GM23338 (cell line): ENCODE results near the gene ZNF536. TPM values are rescaled to one million over a fixed set of nuclear protein-coding genes. Genes with fewer than 3 reads are reported as not detected.

ENCODE experiments used
- ATAC-seq: fragments of 200-7000 bp; cut with Tn5 transposase; 3 replicates; pipeline ENCODE4 v1.9.1; 2020
- DNase-seq: peaks from one replicate; pipeline ENCODE4 v3.0.0-alpha.2; 2015; ENCODE audit warnings: low spot score
- H2AFZ ChIP-seq: fragments of 200-600 bp; sonication (generic); 2 replicates; pipeline ENCODE4 v1.8.0; 2016; ENCODE audit warnings: antibody characterized with exemption, mild to moderate bottlenecking, moderate library complexity
- H3F3A ChIP-seq: fragments of 200-600 bp; sonication (generic); replicated peaks from 2 replicates; pipeline ENCODE4 v1.8.0; 2017; ENCODE audit warnings: antibody characterized with exemption, mixed run types, low read depth
- H3K27ac ChIP-seq: fragments of 200-600 bp; sonication (generic); 2 replicates; pipeline ENCODE4 v1.6.1; 2016; ENCODE audit warnings: low read depth
- H3K27me3 ChIP-seq: fragments of 200-600 bp; sonication (generic); 2 replicates; pipeline ENCODE4 v1.8.0; 2016; ENCODE audit warnings: mild to moderate bottlenecking, mixed run types, moderate library complexity; ENCODE audit not compliant: insufficient read depth
- H3K36me3 ChIP-seq: fragments of 200-600 bp; sonication (generic); 2 replicates; pipeline ENCODE4 v1.8.0; 2016; ENCODE audit warnings: mild to moderate bottlenecking; ENCODE audit not compliant: insufficient read depth
- H3K4me1 ChIP-seq: fragments of 200-600 bp; sonication (generic); 2 replicates; pipeline ENCODE4 v1.8.0; 2016; ENCODE audit warnings: mild to moderate bottlenecking, moderate library complexity; ENCODE audit not compliant: insufficient read depth
- H3K4me2 ChIP-seq: fragments of 200-600 bp; sonication (generic); 2 replicates; pipeline ENCODE4 v1.7.1; 2017; ENCODE audit warnings: mixed run types
- H3K4me3 ChIP-seq: fragments of 200-600 bp; sonication (generic); 2 replicates; pipeline ENCODE4 v1.6.1; 2016; ENCODE audit warnings: mixed run types
- H3K79me2 ChIP-seq: fragments of 200-600 bp; sonication (generic); replicated peaks from 2 replicates; pipeline ENCODE4 v1.8.0; 2017; ENCODE audit warnings: mild to moderate bottlenecking; ENCODE audit not compliant: insufficient read depth
- H3K9me2 ChIP-seq: fragments of 200-600 bp; sonication (generic); 2 replicates; pipeline ENCODE4 v1.8.0; 2017; ENCODE audit not compliant: insufficient read depth
- H4K20me1 ChIP-seq: fragments of 200-600 bp; sonication (generic); replicated peaks from 2 replicates; pipeline ENCODE4 v1.8.0; 2017; ENCODE audit warnings: mild to moderate bottlenecking; ENCODE audit not compliant: insufficient read depth
- H3K27ac Mint-ChIP-seq: 2 replicates; pipeline ENCODE4 v1.8.0; 2020; ENCODE audit warnings: inconsistent platforms, mild to moderate bottlenecking, moderate library complexity, mixed read lengths
- H3K27me3 Mint-ChIP-seq: 3 replicates; pipeline ENCODE4 v1.8.0; 2022; ENCODE audit warnings: low read depth, mild to moderate bottlenecking, moderate library complexity, mixed read lengths, inconsistent platforms; ENCODE audit not compliant: insufficient read depth, poor library complexity
- H3K36me3 Mint-ChIP-seq: 3 replicates; pipeline ENCODE4 v1.8.0; 2021; ENCODE audit warnings: low read depth, mild to moderate bottlenecking, inconsistent platforms, moderate library complexity, mixed read lengths
- H3K4me1 Mint-ChIP-seq: 3 replicates; pipeline ENCODE4 v1.8.0; 2020; ENCODE audit warnings: mild to moderate bottlenecking, inconsistent platforms, mixed read lengths
- H3K4me3 Mint-ChIP-seq: 3 replicates; pipeline ENCODE4 v1.8.0; 2021; ENCODE audit warnings: moderate library complexity, mild to moderate bottlenecking, inconsistent platforms, mixed read lengths
- H3K9me3 Mint-ChIP-seq: 3 replicates; pipeline ENCODE4 v1.8.0; 2020; ENCODE audit warnings: moderate library complexity, mild to moderate bottlenecking, inconsistent platforms, mixed read lengths
- CREB1 ChIP-seq: fragments of 250-450 bp; sonication (Bioruptor Pico); IDR thresholded peaks from 2 replicates; pipeline ENCODE4 v1.5.0; 2020; ENCODE audit warnings: low read depth, mild to moderate bottlenecking, moderate library complexity
- CTCF ChIP-seq, 2 experiments: fragments of 200-600 bp in 1 of 2; sonication (generic) in 1 of 2; conservative IDR thresholded peaks; 2 replicates each; pipeline versions ENCODE4 v1.5.1 to v1.6.1; 2016 to 2017; ENCODE audit warnings: antibody characterized with exemption in 2 of 2, low read depth in 2 of 2, mild to moderate bottlenecking in 2 of 2, moderate library complexity in 1 of 2
- ETS1 ChIP-seq: IDR thresholded peaks from 2 replicates; pipeline ENCODE4 v1.6.1; 2016; ENCODE audit warnings: antibody characterized with exemption
- EZH2 ChIP-seq: fragments of 200-600 bp; sonication (generic); IDR thresholded peaks from one replicate; pipeline ENCODE4 v1.8.0; 2017; ENCODE audit warnings: antibody characterized with exemption, mild to moderate bottlenecking, low read depth; ENCODE audit not compliant: unreplicated experiment
- JUNB ChIP-seq: IDR thresholded peaks from one replicate; pipeline ENCODE4 v1.6.1; 2016; ENCODE audit warnings: antibody characterized with exemption; ENCODE audit not compliant: unreplicated experiment
- REST ChIP-seq: IDR thresholded peaks from one replicate; pipeline ENCODE4 v1.6.1; 2018; ENCODE audit warnings: antibody characterized with exemption; ENCODE audit not compliant: unreplicated experiment
- STAT1 ChIP-seq: IDR thresholded peaks from one replicate; pipeline ENCODE4 v1.6.1; 2016; ENCODE audit warnings: antibody characterized with exemption; ENCODE audit not compliant: unreplicated experiment
- ZNF331 ChIP-seq: fragments of 250-450 bp; sonication (Bioruptor Pico); IDR thresholded peaks from 2 replicates; pipeline ENCODE4 v1.5.0; 2020; ENCODE audit warnings: low read depth, mild to moderate bottlenecking, moderate library complexity
- ZNF462 ChIP-seq: fragments of 250-450 bp; sonication (Bioruptor Pico); IDR thresholded peaks from 2 replicates; pipeline ENCODE4 v1.5.0; 2020; ENCODE audit warnings: mild to moderate bottlenecking, moderate library complexity
- polyA plus RNA-seq: library from polyadenylated mRNA; unstranded; fragments of >200 nt; fragmentation: Nextera tagmentation; extraction: Ambion mirVana; gene quantifications from 2 replicates; pipeline ENCODE4 v1.2.1, GENCODE V29; 2016
- total RNA-seq: library from RNA; depleted of rRNA; stranded (reverse); fragments of >200 nt; shearing (Covaris generic); gene quantifications from 2 replicates; pipeline ENCODE4 v1.2.3, GENCODE V29; 2014

Gene ZNF536
- total and polyA plus RNA-seq, 2 experiments from 2014 or later, result 0.07 TPM; not detected in 1

GRCh38 chr19:30455881-30456280 lies 83.7 kb downstream of the ZNF536 start:
- H3K9me2 ChIP-seq, result no peaks in the 10 kb centered on the region; the same call in 1 of the 2 replicates
- no peaks in the 10 kb centered on the region for H4K20me1 ChIP-seq
- no peak overlapping the region for H3K27ac ChIP-seq
- no peaks in the 10 kb centered on the region for H3K36me3 ChIP-seq
- no peaks in the 10 kb centered on the region for H3F3A ChIP-seq
- no peak overlapping the region for H3K4me2 ChIP-seq
- H3K27me3 Mint-ChIP-seq, result peaks cover 15% of the 10 kb centered on the region
- no peak overlapping the region for H3K4me3 ChIP-seq
- H3K79me2 ChIP-seq, result no peaks in the 10 kb centered on the region
- H3K36me3 Mint-ChIP-seq, result no peaks in the 10 kb centered on the region
- H3K4me1 Mint-ChIP-seq, result peaks cover 12% of the 10 kb centered on the region
- H3K27ac Mint-ChIP-seq, result no peak overlapping the region
- H2AFZ ChIP-seq, result no peak overlapping the region
- TF ChIP-seq CTCF (conservative IDR thresholded peaks at IDR 0.05; ENCODE audit: low read depth in 2 of 2), result no peak
- no peak for TF ChIP-seq CREB1 (CRISPR knock-in tag)
- no peaks in the 10 kb centered on the region; the same call in 2 of the 3 replicates for H3K9me3 Mint-ChIP-seq
- DNase-seq, result no peak
- no peak for ATAC-seq
- no peak overlapping the region for H3K4me3 Mint-ChIP-seq
- H3K27me3 ChIP-seq, result no peaks in the 10 kb centered on the region
- H3K4me1 ChIP-seq, result no peaks in the 10 kb centered on the region

- H2AFZ ChIP-seq, result no peak overlapping the region
- H4K20me1 ChIP-seq, result no peaks in the 10 kb centered on the region
- Mint-ChIP-seq H3K4me3 (no peak overlapping the region), H3K27ac (no peak overlapping the region), H3K9me3 (no peaks in the 10 kb centered on the region; the same call in 2 of the 3 replicates), H3K27me3 (peaks cover 15% of the 10 kb centered on the region), H3K4me1 (peaks cover 3% of the 10 kb centered on the region; the same call in 2 of the 3 replicates), H3K36me3 (no peaks in the 10 kb centered on the region)
- DNase-seq, result no peak
- H3K79me2 ChIP-seq, result no peaks in the 10 kb centered on the region
- no peak overlapping the region for H3K4me2 ChIP-seq
- no peak overlapping the region for H3K27ac ChIP-seq
- no peaks in the 10 kb centered on the region for H3K36me3 ChIP-seq
- no peaks in the 10 kb centered on the region for H3F3A ChIP-seq
- ATAC-seq, result no peak
- no peak overlapping the region for H3K4me3 ChIP-seq
- no peaks in the 10 kb centered on the region for H3K4me1 ChIP-seq
- H3K27me3 ChIP-seq, result no peaks in the 10 kb centered on the region
- no peaks in the 10 kb centered on the region; the same call in 1 of the 2 replicates for H3K9me2 ChIP-seq
- TF ChIP-seq REST (no peak), JUNB (no peak), STAT1 (no peak), EZH2 (no peak), ZNF331 (CRISPR knock-in tag) (no peak), ETS1 (no peak), ZNF462 (no peak)
Measured at GRCh38 chr19:30457484-30457883, 85.3 kb downstream of the ZNF536 start.
